Measurements from ENCODE around the gene UGDH.
A peak's percentile ranks its signal among the peaks of the same experiment; 100 is the strongest.
"Not testable (repeated sequence)": the region's sequence is repeated elsewhere in the genome, so short reads cannot be mapped to it uniquely, and the experiment has no call there.

The UGDH gene

GRCh38 chr4:39529534-39529933, 2.3 kb upstream of the UGDH start:
- no peak for DNase-seq (ENCODE audit: low read depth, low spot score)

DNA sequence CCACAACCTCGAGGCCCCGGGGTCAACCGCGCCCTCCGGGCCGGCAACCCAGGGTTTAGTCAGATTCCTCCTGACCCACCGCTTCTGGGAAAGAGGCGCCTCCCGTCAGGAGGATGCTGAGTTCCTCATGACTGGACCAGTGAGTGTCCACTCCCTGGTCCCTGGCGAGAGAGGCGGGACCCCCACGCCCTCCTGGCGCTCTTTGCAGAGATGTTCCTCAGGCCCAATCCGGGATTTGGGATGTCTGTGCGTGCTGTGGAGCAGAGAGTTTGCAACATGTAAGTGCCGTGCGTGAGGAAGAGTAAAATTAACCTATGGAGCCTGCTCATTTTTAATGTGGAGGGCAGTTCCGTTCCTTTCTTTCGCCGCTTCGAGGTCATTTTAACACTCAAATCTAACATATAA, 824 bp upstream of the UGDH start:
- DNase-seq (ENCODE audit: low read depth, low spot score), result no peak

GRCh38 chr4:39526765-39527295, 409 bp downstream of the UGDH start:
- DNase-seq (ENCODE audit: low read depth, low spot score), result peak; percentile 5

DNA sequence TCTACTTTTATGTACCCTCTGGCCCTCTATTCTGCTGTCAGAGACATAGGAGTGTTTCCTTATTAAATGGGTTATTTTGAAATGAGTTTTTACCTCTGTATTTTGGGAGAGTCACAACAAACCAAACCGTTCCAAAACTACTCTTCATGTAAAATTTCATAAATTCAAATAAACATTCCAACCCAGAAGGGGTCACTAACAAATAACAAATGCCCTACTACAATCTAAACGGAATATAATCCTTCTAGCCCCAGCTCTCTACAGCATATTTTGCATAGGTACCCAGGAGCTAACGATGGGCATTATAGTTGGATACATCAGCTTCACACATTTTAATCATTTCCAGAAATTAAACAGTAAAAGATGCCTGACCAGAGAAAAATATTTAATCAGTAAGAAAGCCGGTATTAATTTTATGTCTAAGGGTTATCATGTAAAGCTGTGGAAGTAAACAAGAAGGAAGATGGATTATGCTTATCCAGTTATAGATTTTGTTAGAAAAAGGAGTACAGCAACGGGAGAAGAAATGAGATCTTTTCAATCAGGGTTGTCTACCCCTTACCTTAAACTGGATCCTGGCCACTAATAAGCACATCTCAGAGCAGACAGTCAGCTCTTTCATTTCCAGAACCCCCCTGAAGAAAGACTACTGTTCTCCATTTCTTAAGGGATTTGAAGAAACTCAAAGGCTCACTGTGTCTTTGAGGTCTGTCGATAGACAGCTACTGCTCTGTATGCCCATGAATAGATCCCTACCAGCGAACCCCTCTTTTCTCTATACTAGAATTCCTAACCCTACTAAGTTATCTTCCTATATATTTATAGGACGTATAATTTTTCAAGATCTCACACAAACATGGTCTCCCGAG, 1.2 kb downstream of the UGDH start:
- no peak for DNase-seq (ENCODE audit: low read depth, low spot score)

- no peak for DNase-seq (ENCODE audit: low read depth, low spot score)
These were observed 2.9 kb downstream of the UGDH start for GRCh38 chr4:39524161-39524957.

DNA sequence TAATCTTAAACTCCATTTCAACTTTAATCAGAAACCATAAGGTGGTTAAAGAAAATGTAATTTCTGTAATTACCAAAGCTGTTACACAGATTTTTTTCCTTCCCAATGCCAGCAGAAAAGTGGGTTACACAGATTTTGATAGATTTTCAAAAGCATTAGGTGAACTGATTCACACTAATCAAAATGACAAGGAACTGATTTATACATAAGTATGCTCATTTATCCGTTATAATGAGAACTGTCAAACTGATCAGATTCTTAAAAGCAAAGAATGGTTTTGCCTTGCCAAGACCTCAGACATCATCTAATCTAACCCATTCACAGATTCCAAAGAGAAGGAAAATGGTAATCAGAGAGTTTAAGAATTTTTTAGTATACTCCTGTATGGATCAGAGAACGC, 5.2 kb downstream of the UGDH start:
- DNase-seq (ENCODE audit: low read depth, low spot score), result no peak

- DNase-seq (ENCODE audit: low read depth, low spot score), result no peak
These were observed 5.9 kb downstream of the UGDH start for GRCh38 chr4:39521253-39521919.

DNA sequence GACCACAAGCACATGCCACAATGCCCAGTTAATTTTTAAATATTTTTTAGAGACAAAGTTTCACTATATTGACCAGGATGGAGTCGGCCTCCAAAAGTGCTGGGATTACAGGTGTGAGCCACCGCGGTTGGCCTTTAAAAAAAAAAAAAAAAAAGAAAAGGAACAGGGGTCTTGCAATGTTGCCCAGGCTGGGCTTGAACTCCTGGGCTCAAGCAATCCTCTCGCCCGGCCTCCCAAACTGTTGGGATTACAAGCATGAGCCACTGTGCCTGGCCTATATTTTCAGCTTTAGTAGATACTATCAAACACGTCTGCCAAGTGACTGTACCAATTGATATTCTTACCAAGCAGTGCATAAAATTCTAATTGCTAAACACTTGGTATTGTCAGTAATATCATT, 8.8 kb downstream of the UGDH start:
- DNase-seq (ENCODE audit: low read depth, low spot score), result no peak

GRCh38 chr4:39516407-39516966, 10.8 kb downstream of the UGDH start:
- no peak for DNase-seq (ENCODE audit: low read depth, low spot score)

- not testable (repeated sequence) for DNase-seq (ENCODE audit: low read depth, low spot score)
These were observed 11.4 kb downstream of the UGDH start for GRCh38 chr4:39515669-39516401.

DNA sequence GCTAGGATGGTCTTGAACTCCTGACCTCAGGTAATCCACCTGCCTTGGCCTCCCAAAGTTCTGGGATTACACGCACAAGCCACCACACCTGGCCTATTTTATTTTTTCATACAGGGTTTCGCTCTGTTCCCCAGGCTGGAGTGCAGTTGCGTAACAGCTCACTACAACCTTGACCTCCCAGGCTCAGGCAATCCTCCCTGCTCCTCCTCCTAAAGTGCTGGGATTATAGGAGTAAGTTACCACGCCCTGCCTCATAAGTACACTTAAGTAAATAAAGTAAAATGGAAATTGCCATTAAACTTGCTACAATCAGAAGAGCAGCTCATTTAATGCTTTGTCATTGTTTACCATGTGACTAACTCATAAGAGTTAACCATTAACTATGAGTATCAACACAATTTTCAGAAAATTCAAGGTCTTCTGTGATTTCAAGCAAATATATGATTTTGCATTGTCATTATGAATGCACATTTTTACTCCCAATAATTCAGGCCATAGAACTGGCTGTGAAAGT, 12.3 kb downstream of the UGDH start:
- DNase-seq (ENCODE audit: low read depth, low spot score), result no peak

DNA sequence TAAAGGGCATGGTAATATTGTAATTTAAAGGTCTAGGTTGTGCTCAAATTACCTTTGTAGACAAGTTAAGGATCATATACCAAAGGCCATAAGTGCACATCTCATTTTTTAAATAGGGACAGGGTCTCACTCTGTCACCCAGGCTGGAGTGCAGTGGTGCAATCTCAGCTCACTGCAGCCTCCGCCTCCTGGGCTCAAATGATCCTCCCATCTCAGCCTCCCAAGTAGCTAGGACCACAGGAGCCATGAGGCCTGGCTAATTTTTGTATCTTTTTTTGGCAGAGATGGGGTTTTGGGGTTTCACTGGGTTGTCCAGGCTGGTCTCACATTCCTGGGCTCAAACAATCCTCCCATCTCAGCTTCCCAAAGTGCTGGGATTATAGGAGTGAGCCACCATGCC, 13.0 kb downstream of the UGDH start:
- DNase-seq (ENCODE audit: low read depth, low spot score), result not testable (repeated sequence)

DNA sequence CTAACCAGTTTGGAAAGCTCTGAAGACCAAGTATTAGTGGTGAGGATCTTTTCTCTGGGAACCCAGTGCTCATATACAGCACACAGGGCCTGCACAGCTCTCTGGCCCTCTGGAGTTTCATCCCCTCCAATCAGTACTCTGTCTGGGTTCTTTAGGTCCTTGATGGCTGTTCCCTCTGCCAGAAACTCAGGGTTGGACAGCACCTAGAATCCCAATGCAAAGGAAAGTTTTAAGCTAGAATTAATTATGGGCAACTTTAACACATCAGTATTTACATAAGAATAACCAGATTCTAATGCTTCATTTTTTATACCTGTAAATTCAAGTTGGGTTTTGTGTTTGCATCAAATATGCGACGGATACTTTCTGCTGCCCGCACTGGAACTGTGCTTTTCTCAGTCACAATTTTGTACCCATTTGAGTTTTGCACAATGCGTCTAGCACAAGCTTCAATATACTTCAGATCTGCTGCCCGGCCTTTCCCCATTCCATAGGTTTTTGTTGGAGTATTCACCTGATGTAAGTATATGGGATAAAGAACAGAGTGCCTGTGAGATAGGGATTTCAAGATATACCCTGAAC, 16.8 kb downstream of the UGDH start:
- DNase-seq (ENCODE audit: low read depth, low spot score), result no peak

GRCh38 chr4:39505581-39505980, 21.7 kb downstream of the UGDH start:
- no peak for DNase-seq (ENCODE audit: low read depth, low spot score)

- no peak for DNase-seq (ENCODE audit: low read depth, low spot score)
These were observed 22.7 kb downstream of the UGDH start for GRCh38 chr4:39504538-39504937.

DNA sequence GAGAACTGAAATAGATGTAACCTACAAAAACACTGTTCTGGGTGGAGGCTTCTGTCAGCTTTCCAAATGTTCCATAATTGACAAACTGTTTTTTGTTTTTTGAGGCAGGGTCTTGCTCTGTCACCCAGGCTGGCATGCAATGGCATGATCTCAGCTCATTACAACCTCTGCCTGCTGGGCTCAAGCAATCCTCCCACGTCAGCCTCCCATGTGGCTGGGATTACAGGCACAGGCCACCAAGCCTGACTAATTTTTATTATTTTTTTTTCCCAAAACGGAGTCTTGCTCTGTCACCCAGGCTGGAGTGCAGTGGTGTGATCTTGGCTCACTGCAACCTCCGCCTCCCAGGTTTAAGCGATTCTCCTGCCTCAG, 24.6 kb downstream of the UGDH start:
- not testable (repeated sequence) for DNase-seq (ENCODE audit: low read depth, low spot score)

- DNase-seq (ENCODE audit: low read depth, low spot score), result no peak
These were observed 25.1 kb downstream of the UGDH start for GRCh38 chr4:39502019-39502663.

- DNase-seq (ENCODE audit: low read depth, low spot score), result no peak
These were observed 28.6 kb downstream of the UGDH start for GRCh38 chr4:39498727-39499020.

GRCh38 chr4:39497909-39498726, 29.1 kb downstream of the UGDH start:
- DNase-seq (ENCODE audit: low read depth, low spot score), result no peak

Data from iPS DF 19.7 (cell line).